ENCODE data around the gene SORL1. TPM values are rescaled to one million over a fixed set of nuclear protein-coding genes. Genes with fewer than 3 reads are reported as not detected.

SORL1 gene
- total and polyA plus RNA-seq, 2 of the 8 experiments (the other 6 are each of a cell fraction or from before 2014, with no cell fraction given) = 38.1 to 65.5 TPM

GRCh38 chr11:121538054-121538453 lies 85.9 kb downstream of the SORL1 start (continued):
- TF ChIP-seq CHD7 (IDR thresholded peaks at IDR 0.05; ENCODE audit: insufficient replicate concordance, low read length) (no peak), HDAC6 (IDR thresholded peaks at IDR 0.05; ENCODE audit: low read depth, low read length) (no peak), TAF7 (optimal IDR thresholded peaks at IDR 0.05; ENCODE audit: borderline replicate concordance, low read depth, low read length) (no peak), SP2 (IDR thresholded peaks at IDR 0.05; ENCODE audit: low read length) (no peak), GABPA (IDR thresholded peaks at IDR 0.05; ENCODE audit: borderline replicate concordance, insufficient read depth, low read length) (no peak), BCL11A (IDR thresholded peaks at IDR 0.05; ENCODE audit: low read depth in 2 of 2, low read length in 2 of 2) (no peak), TEAD4 (IDR thresholded peaks at IDR 0.05; ENCODE audit: low read depth, low read length) (no peak), KDM1A (IDR thresholded peaks at IDR 0.05; ENCODE audit: borderline replicate concordance, low read length) (no peak)

All from H1 (cell line).